ENCODE data around the gene KLC3.

KLC3 gene

GRCh38 chr19:45340232-45340898 lies at the start of gene KLC3:
Gene KLC3, plus strand, starts transcription at chr19:45340750. Its CDS starts 4,792 bp downstream, at chr19:45345542.
- Histone ChIP-seq H3K36me3 (ENCODE audit: control insufficient read depth, low read length) (no peaks in the 10 kb centered on the region), H3K9me3 (ENCODE audit: control insufficient read depth, insufficient read depth, low read length) (no peaks in the 10 kb centered on the region), H3K4me2 (ENCODE audit: low read length) (peak within 1 kb of the TSS; percentile 50), H4K20me1 (ENCODE audit: control insufficient read depth, insufficient read depth, low read depth, low read length) (no peaks in the 10 kb centered on the region), H3K9me2 (replicated peaks; ENCODE audit: control insufficient read depth, low read length) (no peaks in the 10 kb centered on the region), H3K4me3 (ENCODE audit: low read length) (peak within 1 kb of the TSS; percentile 17; the same call in 1 of the 2 replicates), H3F3A (ENCODE audit: control insufficient read depth, insufficient read depth) (no peaks in the 10 kb centered on the region; the same call in 1 of the 2 replicates), H3K79me2 (ENCODE audit: control insufficient read depth, low read length) (no peaks in the 10 kb centered on the region), H3K27ac (ENCODE audit: low read depth, low read length) (no peak within 1 kb of the TSS), H3K4me1 (ENCODE audit: control insufficient read depth, low read length) (peaks cover 8% of the 10 kb centered on the region), H3K27me3 (ENCODE audit: control insufficient read depth, low read length) (peaks cover 4% of the 10 kb centered on the region; the same call in 1 of the 2 replicates)
- TF ChIP-seq CTCF (IDR thresholded peaks at IDR 0.05; ENCODE audit: low read depth, low read length, poor library complexity, severe bottlenecking) (no peak), EZH2phosphoT487 (IDR thresholded peaks at IDR 0.05; ENCODE audit: borderline replicate concordance, low read length) (no peak)

- Histone ChIP-seq H3K4me1 (ENCODE audit: control insufficient read depth, low read length) (no peaks in the 10 kb centered on the region), H3K4me3 (ENCODE audit: low read length) (no peak overlapping the region), H4K20me1 (ENCODE audit: control insufficient read depth, insufficient read depth, low read depth, low read length) (no peaks in the 10 kb centered on the region), H3K9me2 (replicated peaks; ENCODE audit: control insufficient read depth, low read length) (no peaks in the 10 kb centered on the region), H3K36me3 (ENCODE audit: control insufficient read depth, low read length) (no peaks in the 10 kb centered on the region), H3F3A (ENCODE audit: control insufficient read depth, insufficient read depth) (no peaks in the 10 kb centered on the region), H3K79me2 (ENCODE audit: control insufficient read depth, low read length) (no peaks in the 10 kb centered on the region), H3K9me3 (ENCODE audit: control insufficient read depth, insufficient read depth, low read length) (no peaks in the 10 kb centered on the region), H3K27me3 (ENCODE audit: control insufficient read depth, low read length) (no peaks in the 10 kb centered on the region), H3K4me2 (ENCODE audit: low read length) (no peak overlapping the region), H3K27ac (ENCODE audit: low read depth, low read length) (no peak overlapping the region)
- no peak for TF ChIP-seq CTCF (IDR thresholded peaks at IDR 0.05; ENCODE audit: low read depth, low read length, poor library complexity, severe bottlenecking)
- TF ChIP-seq EZH2phosphoT487 (IDR thresholded peaks at IDR 0.05; ENCODE audit: borderline replicate concordance, low read length) = no peak
Measured at GRCh38 chr19:45291834-45292233, 48.7 kb upstream of the KLC3 start.

GRCh38 chr19:45293682-45294081 lies 46.9 kb upstream of the KLC3 start:
- TF ChIP-seq CTCF (IDR thresholded peaks at IDR 0.05; ENCODE audit: low read depth, low read length, poor library complexity, severe bottlenecking) (no peak), EZH2phosphoT487 (IDR thresholded peaks at IDR 0.05; ENCODE audit: borderline replicate concordance, low read length) (no peak)
- Histone ChIP-seq H3K27ac (ENCODE audit: low read depth, low read length) (no peak overlapping the region), H3K4me2 (ENCODE audit: low read length) (no peak overlapping the region), H3F3A (ENCODE audit: control insufficient read depth, insufficient read depth) (no peaks in the 10 kb centered on the region), H3K9me2 (replicated peaks; ENCODE audit: control insufficient read depth, low read length) (no peaks in the 10 kb centered on the region), H3K4me3 (ENCODE audit: low read length) (no peak overlapping the region), H3K79me2 (ENCODE audit: control insufficient read depth, low read length) (no peaks in the 10 kb centered on the region), H3K27me3 (ENCODE audit: control insufficient read depth, low read length) (no peaks in the 10 kb centered on the region), H4K20me1 (ENCODE audit: control insufficient read depth, insufficient read depth, low read depth, low read length) (no peaks in the 10 kb centered on the region), H3K36me3 (ENCODE audit: control insufficient read depth, low read length) (no peaks in the 10 kb centered on the region), H3K9me3 (ENCODE audit: control insufficient read depth, insufficient read depth, low read length) (no peaks in the 10 kb centered on the region), H3K4me1 (ENCODE audit: control insufficient read depth, low read length) (no peaks in the 10 kb centered on the region)
